ENCODE results near the gene ECT2. TPM values are rescaled to one million over a fixed set of nuclear protein-coding genes. Genes with fewer than 3 reads are reported as not detected.
"Not testable (repeated sequence)": the region's sequence is repeated elsewhere in the genome, so short reads cannot be mapped to it uniquely, and the experiment has no call there.

ECT2 gene
- total RNA-seq, 2 donors from 2014 or later, result 5.6 to 5.8 TPM

DNA sequence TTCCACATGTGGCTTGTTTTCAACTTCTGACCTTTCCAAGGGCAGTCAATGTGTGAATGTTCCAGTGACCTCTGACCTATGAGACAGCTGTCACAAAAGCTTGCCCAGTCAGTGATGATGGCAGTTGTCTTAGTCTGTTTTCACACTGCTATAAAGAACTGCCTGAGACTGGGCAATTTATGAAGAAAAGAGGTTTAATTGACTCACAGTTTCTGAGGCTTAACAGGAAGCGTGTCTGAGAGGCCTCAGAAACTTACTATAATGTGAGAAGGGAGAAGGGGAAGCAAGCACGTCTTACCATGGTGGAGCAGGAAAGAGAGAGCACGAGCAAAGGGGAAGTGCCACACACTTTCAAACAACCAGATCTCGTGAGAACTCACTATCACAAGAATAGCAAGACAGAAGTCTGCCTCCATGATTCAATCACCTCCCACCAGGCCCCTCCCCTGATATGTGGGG lies 95.6 kb downstream of the ECT2 start:
- ATAC-seq, result no peak
- intact Hi-C loops (cut with DNase I), result no loop called here
- no peak for DNase-seq

DNA sequence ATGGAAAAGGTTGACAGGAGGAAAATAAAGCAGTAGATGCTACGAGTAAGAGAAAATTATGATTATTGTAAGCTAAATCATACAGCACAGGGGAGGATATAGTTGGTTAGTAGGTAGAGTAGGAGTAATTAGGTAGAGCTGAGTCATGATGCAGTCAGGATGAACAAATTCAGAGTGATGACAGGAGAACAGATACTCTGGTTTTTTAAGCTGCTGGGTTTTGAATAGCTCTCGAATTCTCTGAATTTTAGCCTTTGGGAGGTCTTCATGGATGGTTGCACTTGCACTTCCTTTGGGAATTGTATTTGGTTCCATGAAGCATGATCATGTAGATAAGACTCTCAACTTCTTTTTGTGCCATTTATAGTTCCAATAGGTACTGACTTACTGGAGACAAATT lies 96.2 kb downstream of the ECT2 start:
- intact Hi-C loops (cut with DNase I), result no loop called here
- no peak for DNase-seq
- ATAC-seq, result peak in 1 of 2 donors; percentile 82

DNA sequence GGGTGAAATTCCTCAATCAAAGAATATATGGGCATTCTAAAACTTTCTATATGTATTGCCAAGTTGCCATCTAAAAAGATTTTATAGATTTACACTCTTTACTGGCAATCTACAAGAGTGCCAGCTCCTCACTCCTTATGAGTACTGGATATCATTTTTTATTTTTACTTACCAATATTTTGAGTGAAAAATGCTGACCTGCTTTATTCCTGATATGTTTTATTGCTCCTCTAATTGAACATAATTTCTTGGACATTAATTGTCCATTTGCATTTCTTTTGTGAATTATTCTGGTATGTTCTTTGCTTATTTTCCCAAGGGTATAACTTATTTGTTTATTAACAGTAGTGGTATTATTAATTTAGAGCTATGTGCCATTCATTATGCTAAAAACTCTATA lies 96.8 kb downstream of the ECT2 start:
- ATAC-seq (no peak), DNase-seq (no peak)
- intact Hi-C loops (cut with DNase I), result no loop called here

DNA sequence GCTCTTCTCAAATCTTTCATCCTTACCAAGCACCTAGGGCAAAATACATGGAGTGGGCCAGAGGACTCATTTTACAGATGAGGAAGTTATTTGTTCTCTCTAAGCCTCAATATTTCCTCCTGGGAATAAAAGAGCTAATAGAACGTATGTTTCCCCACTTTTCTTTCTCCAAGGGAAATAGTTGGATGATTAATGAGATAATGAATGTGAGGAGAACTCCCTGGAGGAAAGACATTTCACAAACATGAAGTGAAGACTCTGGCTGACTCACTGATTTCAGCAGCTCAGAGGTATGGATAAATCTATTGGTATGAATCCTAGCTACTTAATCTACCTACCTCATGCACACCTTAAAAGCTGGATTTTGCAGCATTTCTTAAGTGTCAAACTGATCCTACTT lies 98.4 kb downstream of the ECT2 start:
- intact Hi-C loops (cut with DNase I), result no loop called here
- ATAC-seq, result no peak
- DNase-seq, result no peak

DNA sequence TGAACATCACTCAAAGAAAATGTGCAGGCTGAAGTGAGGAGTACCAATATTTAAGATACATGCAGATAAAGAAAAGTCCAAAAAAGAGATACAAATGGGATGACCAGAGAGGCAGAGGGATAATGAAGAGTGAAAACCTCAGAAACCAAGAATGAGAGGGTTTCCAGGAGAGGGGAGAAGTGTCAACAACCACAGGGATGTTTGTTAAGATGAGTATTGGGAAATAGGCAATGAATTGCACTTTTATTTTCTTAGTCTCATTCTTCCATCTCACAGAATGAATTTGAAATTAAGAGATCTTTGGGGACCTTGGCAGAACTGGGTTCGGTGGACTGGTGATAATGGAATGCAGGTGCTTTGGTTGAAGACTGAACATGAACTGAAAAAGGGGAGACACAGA lies 102.5 kb downstream of the ECT2 start:
- intact Hi-C loops (cut with DNase I), result no loop called here
- no peak for DNase-seq
- no peak for ATAC-seq

DNA sequence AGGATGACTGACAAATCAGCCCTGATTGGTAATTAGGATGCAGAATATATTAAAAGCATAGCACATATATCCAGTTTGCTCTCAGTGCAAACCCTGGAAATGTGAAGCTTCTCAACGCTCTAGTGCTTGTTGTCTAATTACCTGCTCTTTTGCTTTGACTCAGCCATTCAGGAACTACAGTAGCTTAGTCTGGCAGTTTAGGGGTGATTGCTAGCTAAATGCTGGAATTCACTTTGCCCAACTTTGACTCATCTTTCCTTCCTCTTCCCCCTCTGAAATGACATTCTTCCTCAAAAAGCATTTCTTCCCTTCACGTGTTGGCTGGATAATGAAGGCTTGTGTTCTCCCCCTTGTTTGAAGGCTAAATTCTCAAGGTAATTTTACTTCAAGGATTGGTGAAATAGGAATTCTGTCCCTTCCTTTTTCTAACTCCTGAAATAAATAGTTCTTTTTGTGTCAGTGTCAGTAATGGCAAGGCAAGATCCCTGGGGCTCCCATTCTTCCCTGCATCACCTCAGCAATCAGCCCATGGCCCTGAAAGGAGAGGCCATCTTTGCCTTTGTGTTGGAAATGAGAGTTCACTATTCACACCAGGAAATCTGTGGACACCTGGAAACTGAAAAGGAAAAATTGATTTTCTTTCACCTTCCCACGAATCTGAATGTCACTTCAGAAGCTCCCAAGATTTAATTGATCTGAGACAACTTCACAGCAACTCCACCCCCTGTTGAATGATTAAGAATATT lies 103.6 kb downstream of the ECT2 start:
- DNase-seq, result no peak
- intact Hi-C loops (cut with DNase I), result no loop called here
- no peak for ATAC-seq

DNA sequence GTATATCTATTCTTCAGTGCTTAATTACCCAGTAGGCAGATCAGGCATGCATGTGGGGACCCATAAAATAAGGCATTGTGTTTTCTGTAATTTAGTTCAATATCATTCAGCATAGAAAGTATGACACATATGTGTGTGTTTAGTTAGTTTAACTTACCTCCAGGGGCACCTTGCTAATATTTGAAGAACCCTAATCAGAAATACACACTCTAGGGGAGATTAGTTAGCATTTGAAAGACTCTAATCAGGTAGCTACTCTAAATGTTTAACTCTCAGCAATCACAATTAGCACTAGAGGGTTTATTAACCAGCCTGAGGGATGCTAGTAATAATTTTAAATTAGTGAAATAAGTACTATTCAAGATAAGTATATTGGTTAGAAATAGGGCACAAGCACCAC lies 104.5 kb downstream of the ECT2 start:
- intact Hi-C loops (cut with DNase I), result no loop called here
- ATAC-seq, result no peak
- DNase-seq, result no peak

DNA sequence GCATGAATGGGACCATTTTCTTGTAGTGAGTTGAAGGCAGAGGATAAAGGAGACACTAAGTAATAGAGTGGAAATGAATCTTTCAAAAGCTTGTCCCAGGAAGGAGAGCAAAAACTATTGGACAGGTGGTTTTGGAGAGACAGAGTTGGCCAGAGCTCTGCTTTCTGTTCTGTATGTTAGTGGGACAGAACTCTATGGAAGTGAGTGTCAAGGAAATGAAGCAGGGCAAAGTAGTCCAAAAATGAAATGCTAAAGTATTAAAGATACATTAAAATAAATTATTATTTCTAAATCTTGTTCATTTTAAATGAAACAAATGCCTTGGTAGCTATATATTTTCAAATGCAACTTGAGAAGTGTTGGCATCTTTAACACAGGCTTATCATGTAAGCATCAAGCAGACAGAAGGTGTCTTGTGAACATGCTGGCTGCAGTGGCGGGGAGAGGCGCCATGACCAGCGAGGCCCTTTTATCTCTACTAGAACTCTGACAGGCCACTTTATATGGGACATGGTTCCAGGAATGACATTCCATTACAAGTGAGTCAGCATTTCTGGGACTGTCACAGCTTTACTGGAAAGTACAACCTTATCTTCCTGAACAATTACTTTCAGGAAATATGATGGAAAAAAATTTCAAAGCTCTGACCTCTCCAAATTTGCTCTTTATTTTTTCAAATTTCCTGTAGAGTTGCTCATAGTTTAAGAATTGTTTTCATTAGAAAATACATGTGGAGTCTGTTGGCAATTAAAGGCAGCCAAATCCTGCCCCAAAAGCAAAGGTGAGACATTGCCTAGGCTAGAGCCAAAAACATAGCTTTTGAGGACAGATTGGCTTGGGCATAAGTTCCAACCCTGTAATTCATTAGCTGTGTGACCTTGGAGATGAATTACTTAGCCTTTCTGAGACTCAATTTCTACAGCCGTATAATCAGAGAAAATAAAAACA lies 106.5 kb downstream of the ECT2 start:
- ATAC-seq (peak; percentile 93 to 96), DNase-seq (peak; percentile 62)
- intact Hi-C loops (cut with DNase I), result no loop called here

DNA sequence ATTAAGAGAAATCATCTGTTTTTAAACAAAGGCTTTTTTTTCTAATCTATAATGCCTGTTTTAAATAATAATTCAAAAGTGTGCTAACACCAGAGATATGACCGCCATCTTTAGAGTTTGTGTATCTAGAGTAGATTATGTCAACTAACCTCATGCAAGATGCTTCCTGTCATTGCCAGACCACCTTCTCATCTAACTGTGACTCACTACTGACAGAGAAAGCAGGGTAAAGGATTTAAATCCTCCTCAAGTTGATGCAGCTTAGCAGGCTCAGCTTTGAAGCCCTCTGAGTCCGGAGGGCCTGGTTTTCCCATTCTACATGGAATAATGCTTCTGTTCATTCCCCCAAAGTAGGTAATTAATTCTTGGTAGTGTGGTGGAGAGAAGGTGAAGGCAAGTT lies 108.5 kb downstream of the ECT2 start:
- intact Hi-C loops (cut with DNase I), result no loop called here
- ATAC-seq (no peak), DNase-seq (no peak)

DNA sequence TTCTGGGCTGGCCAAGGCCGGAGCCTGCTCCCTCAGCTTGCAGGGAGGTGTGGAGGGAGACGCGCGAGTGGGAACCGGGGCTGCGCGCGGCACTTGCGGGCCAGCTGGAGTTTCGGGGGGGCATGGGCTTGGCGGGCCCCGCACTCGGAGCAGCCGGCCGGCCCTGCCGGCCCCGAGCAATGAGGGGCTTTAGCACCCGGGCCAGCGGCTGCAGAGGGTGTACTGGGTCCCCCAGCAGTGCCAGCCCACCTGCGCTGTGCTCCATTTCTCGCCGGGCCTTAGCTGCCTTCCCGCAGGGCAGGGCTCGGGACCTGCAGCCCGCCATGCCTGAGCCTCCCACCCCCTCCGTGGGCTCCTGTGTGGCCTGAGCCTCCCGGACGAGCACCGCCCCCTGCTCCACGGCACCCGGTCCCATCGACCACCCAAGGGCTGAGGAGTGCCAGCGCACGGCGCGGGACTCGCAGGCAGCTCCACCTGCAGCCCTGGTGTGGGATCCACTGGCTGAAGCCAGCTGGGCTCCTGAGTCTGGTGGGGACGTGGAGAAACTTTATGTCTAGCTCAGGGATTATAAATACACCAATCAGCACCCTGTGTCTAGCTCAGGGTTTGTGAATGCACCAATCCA lies 116.3 kb downstream of the ECT2 start:
- ATAC-seq; DNase-seq; intact Hi-C loops (cut with DNase I): not testable (repeated sequence)

DNA sequence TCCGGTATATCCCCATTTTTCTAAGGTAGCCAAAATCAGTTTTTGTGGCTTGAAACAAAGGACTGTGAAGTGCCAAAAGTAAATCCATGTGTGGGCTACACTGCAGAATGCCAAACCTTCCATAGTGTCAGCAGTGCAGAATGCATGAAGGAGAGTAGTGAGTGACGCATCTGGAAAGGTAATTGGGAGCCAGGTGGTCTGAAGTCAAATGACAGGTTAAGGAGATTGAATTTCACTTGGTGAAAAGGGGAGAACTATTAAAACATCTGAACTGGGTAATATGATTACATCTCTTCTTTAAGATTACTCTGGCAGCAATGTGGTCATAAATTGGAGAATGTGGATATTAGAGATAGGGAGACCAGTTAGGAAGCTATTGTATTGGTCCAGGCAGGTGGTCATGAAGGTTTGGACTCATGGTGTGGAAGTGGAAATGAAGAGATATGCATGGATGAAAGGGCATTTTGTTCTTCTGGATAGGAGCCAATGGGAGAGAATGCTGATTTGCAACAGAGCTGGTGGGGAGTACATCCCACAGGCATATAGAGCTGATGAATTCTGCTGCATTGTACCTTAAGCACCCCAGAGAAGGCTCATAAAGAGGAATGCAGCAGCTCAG lies 118.2 kb downstream of the ECT2 start:
- intact Hi-C loops (cut with DNase I), result loop anchor here in 1 of 2 donors (2.0 kb wide), 1 partner anchor 28 kb away; no protein-coding TSS in a partner anchor
- ATAC-seq (no peak), DNase-seq (no peak)

DNA sequence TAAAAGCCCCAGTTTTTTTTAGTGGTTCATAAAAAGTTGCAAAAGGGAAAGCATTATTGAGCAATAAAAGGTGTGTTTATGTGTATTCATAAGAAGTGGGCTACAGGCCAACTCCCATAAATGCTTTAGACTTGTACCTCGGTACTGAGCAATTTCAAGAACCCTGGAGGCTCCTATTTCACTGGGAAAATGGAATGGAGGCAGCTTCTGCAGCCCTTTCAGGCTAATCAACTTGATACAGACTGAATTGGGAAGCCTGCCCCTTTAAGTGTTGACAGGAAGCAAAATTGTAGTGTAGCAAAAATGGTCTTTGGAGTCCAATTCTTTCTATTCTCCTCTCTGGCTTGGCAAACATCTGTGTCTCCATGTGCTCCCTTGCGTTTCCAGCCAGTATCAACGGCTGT lies 118.8 kb downstream of the ECT2 start:
- intact Hi-C loops (cut with DNase I), result loop anchor here in 1 of 2 donors (2.0 kb wide), 1 partner anchor 29 kb away; no protein-coding TSS in a partner anchor
- DNase-seq, result no peak
- ATAC-seq, result peak; percentile 46 to 47

DNA sequence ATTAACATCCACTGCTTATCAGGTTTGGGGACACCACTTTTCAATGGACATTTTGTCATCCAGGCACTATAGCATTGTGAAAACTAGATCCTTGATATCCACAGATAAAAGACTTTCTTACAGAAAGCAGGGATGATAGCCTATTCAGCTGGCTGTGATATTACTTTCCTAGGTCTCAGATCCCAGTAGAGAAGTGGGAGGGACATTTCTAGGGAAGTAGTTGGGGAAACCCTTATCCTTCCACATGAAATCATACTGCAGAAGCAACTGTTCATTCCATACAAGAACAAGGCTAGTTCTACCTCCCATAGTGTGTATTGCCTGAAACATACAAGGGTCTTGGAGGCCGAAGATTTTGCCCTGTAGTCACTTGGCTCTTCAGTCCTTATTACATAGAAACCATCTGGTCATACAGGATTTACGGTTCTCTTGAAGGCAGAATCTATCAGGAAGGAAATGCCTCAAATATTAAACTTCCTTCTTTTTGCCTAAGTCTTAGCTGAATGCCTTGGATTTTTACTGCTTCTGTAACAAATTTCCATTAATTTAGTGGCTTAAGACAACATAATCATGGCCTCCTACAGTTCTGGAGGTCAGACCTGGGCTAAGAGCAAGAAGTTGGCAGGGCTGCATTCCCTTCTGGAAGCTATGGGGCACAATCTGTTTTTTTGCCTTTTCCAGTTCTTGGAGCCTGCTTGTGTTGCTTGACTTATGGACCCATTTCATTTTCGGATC lies 119.4 kb downstream of the ECT2 start:
- intact Hi-C loops (cut with DNase I), result loop anchor here in 1 of 2 donors (2.0 kb wide), 1 partner anchor 29 kb away; no protein-coding TSS in a partner anchor
- DNase-seq (no peak), ATAC-seq (peak in 1 of 2 donors; percentile 23)

Other genes starting within 250 kb of the ECT2 start
- gene TNFSF10, start 227.3 kb upstream of the ECT2 start, total RNA-seq, result 10 to 100 TPM; 12.7 to 18.6 TPM
- gene NCEH1, start 39.7 kb upstream of the ECT2 start, total RNA-seq, result 10 to 100 TPM; 21.4 to 25.5 TPM

All from left cardiac atrium (tissue), 4 donors.